Transverse colon (tissue), 4 donors: Measurements from ENCODE around the gene TWF2. TPM values are rescaled to one million over a fixed set of nuclear protein-coding genes. Genes with fewer than 3 reads are reported as not detected.

ENCODE experiments used
- DNase-seq: peaks from one replicate; pipeline ENCODE4 v3.0.0-alpha.2; 2019
- H3K27ac ChIP-seq, 4 donors: fragments of 200-600 bp; sonication (generic); 2 replicates each; pipeline ENCODE4 v1.5.1; 2016 to 2018; ENCODE audit warnings: inconsistent platforms in 4 of 4
- H3K27me3 ChIP-seq: fragments of 200-600 bp; sonication (generic); 2 replicates; pipeline ENCODE4 v1.5.1; 2017; ENCODE audit warnings: inconsistent platforms
- H3K36me3 ChIP-seq, 4 donors: fragments of 200-600 bp; sonication (generic); 2 replicates each; pipeline ENCODE4 v1.5.1; 2017 to 2019; ENCODE audit warnings: inconsistent platforms in 4 of 4
- H3K4me1 ChIP-seq, 4 donors: fragments of 200-600 bp; sonication (generic); 2 replicates each; pipeline ENCODE4 v1.5.1; 2017 to 2020; ENCODE audit warnings: inconsistent platforms in 4 of 4
- H3K4me3 ChIP-seq, 4 donors: fragments of 200-600 bp; sonication (generic); 1 replicate in 1 of 4; 2 replicates in 3 of 4; pipeline versions ENCODE4 v1.5.1 to v1.6.1; 2017 to 2019; ENCODE audit warnings: inconsistent platforms in 4 of 4
- H3K9me3 ChIP-seq, 2 donors: fragments of 200-600 bp; sonication (generic); 2 replicates each; pipeline ENCODE4 v1.5.1; 2017 to 2019; ENCODE audit warnings: inconsistent platforms in 2 of 2
- EP300 ChIP-seq: sonication (generic); formaldehyde crosslinking; IDR thresholded peaks from one replicate; pipeline ENCODE4 v1.6.1; 2017; ENCODE audit warnings: antibody characterized with exemption, low read depth
- POLR2A ChIP-seq: fragments of 450-650 bp; IDR thresholded peaks from one replicate; pipeline ENCODE4 v1.6.1; 2016; ENCODE audit warnings: antibody characterized with exemption, mild to moderate bottlenecking, moderate library complexity
- POLR2AphosphoS5 ChIP-seq, 3 donors: sonication (generic); formaldehyde crosslinking; IDR thresholded peaks; one replicate each; pipeline ENCODE4 v1.6.1; 2016; ENCODE audit warnings: antibody characterized with exemption in 3 of 3
- WGBS, 2 donors: methylation state at CpG; one replicate each; pipeline ENCODE4 v1.1.5; 2018; ENCODE audit warnings: low coverage in 1 of 2; 5-methylcytosine and 5-hydroxymethylcytosine counted together
- in situ Hi-C, 4 donors: fragments of 200-750 bp; cut with MboI; loops; one replicate each; pipeline versions ENCODE4 v1.15.0 to v1.15.1; 2017; ENCODE audit warnings: low sequenced_read_pairs in 3 of 4, low pct_ligation_motif_present in 1 of 4, low pct_unique_long_range_greater_than_20kb in 1 of 4
- intact Hi-C: fragments of 100-400 bp; cut with DNase I; formaldehyde crosslinking; loops from one replicate; pipeline ENCODE4 v1.15.1; 2023; ENCODE audit warnings: low total_unique reads
- total RNA-seq, 4 donors: library from RNA; depleted of rRNA; stranded (reverse); fragments of >200 nt; gene quantifications; one replicate each; pipeline ENCODE4 v1.1.0, GENCODE V29; 2016
- TF ChIP-seq, protein P1 (sequence below), 5 experiments: fragments of 200-600 bp in 3 of 5; fragments of 450-650 bp in 2 of 5; sonication (generic) in 3 of 5; IDR thresholded peaks; 1 replicate in 2 of 5; 2 replicates in 3 of 5; pipeline ENCODE4 v1.5.1; 2016 to 2017; ENCODE audit warnings: antibody characterized with exemption in 5 of 5, inconsistent platforms in 3 of 5, mild to moderate bottlenecking in 2 of 5, moderate library complexity in 1 of 5

The TWF2 gene
- total RNA-seq, 4 donors from 2014 or later = 29.9 to 82.7 (median 61.0) TPM

DNA sequence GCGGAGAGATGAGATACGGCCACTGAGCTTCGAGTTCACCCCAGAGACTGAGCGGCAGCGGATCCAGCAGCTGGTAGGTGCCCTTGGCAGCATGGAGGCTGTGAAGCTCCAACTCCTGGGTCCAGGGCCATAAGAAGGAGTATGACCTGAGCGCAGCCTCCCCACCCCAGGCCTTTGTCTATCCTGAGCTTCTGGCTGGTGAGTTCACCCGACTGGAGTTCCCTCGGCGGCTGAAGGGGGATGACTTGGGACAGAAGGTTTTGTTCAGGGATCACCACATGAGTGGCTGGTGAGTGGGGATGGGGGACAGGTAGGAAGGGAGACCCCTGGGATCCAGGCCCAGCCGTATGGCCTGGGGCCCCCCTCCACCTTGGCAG, 9.2 kb upstream of the TWF2 start:
- TF ChIP-seq, protein P1, sequence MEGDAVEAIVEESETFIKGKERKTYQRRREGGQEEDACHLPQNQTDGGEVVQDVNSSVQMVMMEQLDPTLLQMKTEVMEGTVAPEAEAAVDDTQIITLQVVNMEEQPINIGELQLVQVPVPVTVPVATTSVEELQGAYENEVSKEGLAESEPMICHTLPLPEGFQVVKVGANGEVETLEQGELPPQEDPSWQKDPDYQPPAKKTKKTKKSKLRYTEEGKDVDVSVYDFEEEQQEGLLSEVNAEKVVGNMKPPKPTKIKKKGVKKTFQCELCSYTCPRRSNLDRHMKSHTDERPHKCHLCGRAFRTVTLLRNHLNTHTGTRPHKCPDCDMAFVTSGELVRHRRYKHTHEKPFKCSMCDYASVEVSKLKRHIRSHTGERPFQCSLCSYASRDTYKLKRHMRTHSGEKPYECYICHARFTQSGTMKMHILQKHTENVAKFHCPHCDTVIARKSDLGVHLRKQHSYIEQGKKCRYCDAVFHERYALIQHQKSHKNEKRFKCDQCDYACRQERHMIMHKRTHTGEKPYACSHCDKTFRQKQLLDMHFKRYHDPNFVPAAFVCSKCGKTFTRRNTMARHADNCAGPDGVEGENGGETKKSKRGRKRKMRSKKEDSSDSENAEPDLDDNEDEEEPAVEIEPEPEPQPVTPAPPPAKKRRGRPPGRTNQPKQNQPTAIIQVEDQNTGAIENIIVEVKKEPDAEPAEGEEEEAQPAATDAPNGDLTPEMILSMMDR (IDR thresholded peaks at IDR 0.05) = no peak
- TF ChIP-seq POLR2AphosphoS5 (IDR thresholded peaks at IDR 0.05) = no peak
- no peak for TF ChIP-seq POLR2A
- TF ChIP-seq EP300 = no peak
- WGBS, 2 donors = 86% methylated on average over 9 of the region's 10 CpGs; no CpG with 5 or more reads in 1 of the 2 donors
- Histone ChIP-seq H3K27ac (no peak overlapping the region), H3K27me3 (no peaks in the 10 kb centered on the region), H3K36me3 (no peaks in the 10 kb centered on the region), H3K9me3 (no peaks in the 10 kb centered on the region), H3K4me1 (peaks cover 0 to 23% (median 11%) of the 10 kb centered on the region in 4 donors), H3K4me3 (no peak overlapping the region)
- intact Hi-C loops = no loop called here
- in situ Hi-C loops = loop anchor here in 2 of 4 donors (25.0 kb wide), 1 partner anchor 89 kb away; no protein-coding TSS in a partner anchor
- no peak for DNase-seq

DNA sequence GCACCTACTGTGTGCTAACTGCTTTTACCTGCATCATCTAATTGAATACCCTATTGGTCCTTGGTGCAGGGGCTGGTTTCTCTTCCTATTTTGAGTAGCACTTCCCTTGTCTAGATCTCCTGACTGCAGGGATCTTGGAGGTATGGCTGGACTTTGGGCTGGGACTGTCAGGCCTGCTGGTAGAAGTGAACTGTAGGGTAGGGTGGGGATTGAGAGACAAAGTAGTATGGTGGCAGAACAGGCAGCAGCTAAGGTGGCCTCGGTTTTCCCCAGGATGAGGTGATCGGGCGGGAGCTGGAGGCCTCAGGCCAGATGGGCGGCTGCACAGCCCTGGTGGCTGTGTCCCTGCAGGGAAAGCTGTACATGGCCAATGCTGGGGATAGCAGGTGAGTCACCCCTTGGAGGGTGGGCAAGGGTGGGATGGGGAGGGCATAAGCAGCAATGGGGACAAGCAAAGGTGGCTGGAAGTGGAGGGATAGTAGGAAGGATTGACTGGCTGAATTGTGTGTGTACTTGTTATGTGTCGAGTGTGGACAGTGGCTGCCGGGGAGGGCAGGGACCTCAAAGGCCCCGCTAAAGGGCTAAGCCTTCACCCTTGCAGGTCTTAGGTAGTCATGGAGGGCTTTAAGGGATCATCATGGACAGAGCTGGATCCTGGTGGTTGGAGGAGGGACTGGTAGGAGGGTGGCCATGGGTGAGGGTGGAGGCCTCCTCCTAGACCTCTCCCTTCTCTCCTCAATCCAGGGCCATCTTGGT, 8.6 kb upstream of the TWF2 start:
- Histone ChIP-seq H3K9me3 (no peaks in the 10 kb centered on the region), H3K36me3 (no peaks in the 10 kb centered on the region), H3K27me3 (no peaks in the 10 kb centered on the region), H3K4me1 (peaks cover 0 to 23% (median 9%) of the 10 kb centered on the region in 4 donors), H3K4me3 (no peak overlapping the region), H3K27ac (peak overlapping the region in 1 of 4 donors; percentile 92)
- DNase-seq = no peak
- in situ Hi-C loops (loop anchor here in 2 of 4 donors (25.0 kb wide), 1 partner anchor 90 kb away; no protein-coding TSS in a partner anchor), intact Hi-C loops (no loop called here)
- WGBS, 2 donors = 94 to 100% methylated on average over 2 to 7 of the region's 7 CpGs
- TF ChIP-seq POLR2AphosphoS5 (IDR thresholded peaks at IDR 0.05) (no peak), EP300 (no peak), POLR2A (no peak)
- TF ChIP-seq, protein P1 (IDR thresholded peaks at IDR 0.05) = no peak

DNA sequence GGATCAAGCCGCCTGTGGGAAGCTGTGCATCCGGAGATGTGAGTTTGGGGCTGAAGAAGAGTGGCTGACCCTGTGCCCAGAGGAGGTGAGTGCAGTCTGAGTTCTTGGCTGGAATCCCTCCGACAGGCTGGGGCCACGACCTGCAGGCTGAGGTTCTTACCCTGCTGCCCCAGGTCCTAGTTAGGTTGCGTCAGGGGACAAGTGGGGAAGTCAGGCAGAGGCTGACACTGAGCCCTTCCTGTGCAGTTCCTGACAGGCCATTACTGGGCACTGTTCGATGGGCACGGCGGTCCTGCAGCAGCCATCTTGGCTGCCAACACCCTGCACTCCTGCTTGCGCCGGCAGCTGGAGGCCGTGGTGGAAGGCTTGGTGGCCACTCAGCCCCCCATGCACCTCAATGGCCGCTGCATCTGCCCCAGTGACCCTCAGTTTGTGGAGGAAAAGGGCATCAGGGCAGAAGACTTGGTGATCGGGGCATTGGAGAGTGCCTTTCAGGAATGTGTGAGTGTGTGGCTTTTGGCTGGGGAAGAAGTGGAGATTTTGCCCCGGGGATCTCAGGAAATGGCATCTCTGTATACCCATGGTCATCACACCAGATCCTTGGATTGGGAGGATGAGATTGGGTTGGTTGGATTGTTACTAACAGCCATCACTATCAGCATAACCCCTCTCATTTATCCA, 7.9 kb upstream of the TWF2 start:
- TF ChIP-seq POLR2AphosphoS5 (IDR thresholded peaks at IDR 0.05) = no peak
- TF ChIP-seq, protein P1 (IDR thresholded peaks at IDR 0.05) = no peak
- no peak for TF ChIP-seq EP300
- no peak for TF ChIP-seq POLR2A
- in situ Hi-C loops = loop anchor here in 2 of 4 donors (25.0 kb wide), 1 partner anchor 90 kb away; no protein-coding TSS in a partner anchor
- DNase-seq = no peak
- Histone ChIP-seq H3K4me3 (peak overlapping the region in 1 of 4 donors; percentile 62), H3K4me1 (peaks cover 0 to 23% (median 9%) of the 10 kb centered on the region in 4 donors), H3K9me3 (no peaks in the 10 kb centered on the region), H3K27me3 (no peaks in the 10 kb centered on the region), H3K27ac (peak overlapping the region; percentile 83 to 92 (median 85)), H3K36me3 (no peaks in the 10 kb centered on the region)
- 85 to 100% methylated on average over 1 to 14 of the region's 14 CpGs for WGBS, 2 donors
- intact Hi-C loops = no loop called here

DNA sequence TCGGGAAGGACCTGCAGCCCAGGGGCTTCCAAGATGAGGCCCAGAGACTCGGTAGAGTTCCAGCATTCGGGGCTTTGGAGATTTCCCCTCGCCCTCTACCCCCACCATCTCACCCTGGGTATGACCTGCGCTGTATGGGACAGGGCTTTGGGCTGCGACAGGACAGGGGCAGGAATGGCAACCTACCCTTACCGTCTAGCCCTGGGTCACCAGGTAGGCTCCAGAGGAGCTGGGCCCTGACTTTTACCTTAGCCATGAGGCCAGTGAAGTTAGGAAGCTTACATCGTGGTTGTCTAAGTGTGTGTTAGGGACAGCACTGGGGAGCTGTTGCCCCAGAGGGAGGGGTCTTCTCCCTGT, 7.3 kb upstream of the TWF2 start:
- Histone ChIP-seq H3K9me3 (no peaks in the 10 kb centered on the region), H3K27ac (peak overlapping the region; percentile 83 to 92 (median 85)), H3K4me3 (peak overlapping the region; percentile 33 to 62 (median 50)), H3K36me3 (no peaks in the 10 kb centered on the region), H3K27me3 (no peaks in the 10 kb centered on the region), H3K4me1 (peaks cover 0 to 23% (median 9%) of the 10 kb centered on the region in 4 donors)
- TF ChIP-seq EP300 = no peak
- no peak for TF ChIP-seq POLR2A
- TF ChIP-seq POLR2AphosphoS5 (IDR thresholded peaks at IDR 0.05) = no peak
- TF ChIP-seq, protein P1 (IDR thresholded peaks at IDR 0.05) = no peak
- intact Hi-C loops (no loop called here), in situ Hi-C loops (loop anchor here in 2 of 4 donors (25.0 kb wide), 1 partner anchor 91 kb away; no protein-coding TSS in a partner anchor)
- 27% methylated on average over 8 of the region's 8 CpGs; no CpG with 5 or more reads in 1 of the 2 donors for WGBS, 2 donors
- no peak for DNase-seq
